ENCODE data around the gene PRDX3.
"Not testable (repeated sequence)": the region's sequence is repeated elsewhere in the genome, so short reads cannot be mapped to it uniquely, and the experiment has no call there.

PRDX3 gene

GRCh38 chr10:119165171-119166117, 13.2 kb downstream of the PRDX3 start, which contains the start of gene SFXN4:
Gene SFXN4 (minus strand): TSS chr10:119165714. CDS start chr10:119165647, 67 bp downstream.
- DNase-seq (ENCODE audit: low read depth): peak; percentile 61

GRCh38 chr10:119162452-119163092, 16.0 kb downstream of the PRDX3 start:
- DNase-seq (ENCODE audit: low read depth): no peak

GRCh38 chr10:119161680-119162451, 16.7 kb downstream of the PRDX3 start:
- no peak for DNase-seq (ENCODE audit: low read depth)

GRCh38 chr10:119159332-119159731, 19.3 kb downstream of the PRDX3 start:
- DNase-seq (ENCODE audit: low read depth): no peak

GRCh38 chr10:119153661-119154060, 25.0 kb downstream of the PRDX3 start:
- no peak for DNase-seq (ENCODE audit: low read depth)

- no peak for DNase-seq (ENCODE audit: low read depth)
Measured at GRCh38 chr10:119153041-119153440, 25.6 kb downstream of the PRDX3 start.

- not testable (repeated sequence) for DNase-seq (ENCODE audit: low read depth)
Measured at GRCh38 chr10:119151601-119152000, 27.0 kb downstream of the PRDX3 start.

- no peak for DNase-seq (ENCODE audit: low read depth)
Measured at GRCh38 chr10:119149729-119150128, 28.9 kb downstream of the PRDX3 start.

GRCh38 chr10:119149157-119149556, 29.5 kb downstream of the PRDX3 start:
- no peak for DNase-seq (ENCODE audit: low read depth)

GRCh38 chr10:119143657-119144056, 35.0 kb downstream of the PRDX3 start:
- DNase-seq (ENCODE audit: low read depth): no peak

- DNase-seq (ENCODE audit: low read depth): no peak
Measured at GRCh38 chr10:119140603-119141245, 37.9 kb downstream of the PRDX3 start.

- peak; percentile 17 for DNase-seq (ENCODE audit: low read depth)
Measured at GRCh38 chr10:119139464-119140067, 39.0 kb downstream of the PRDX3 start.

- DNase-seq (ENCODE audit: low read depth): peak; percentile 15
Measured at GRCh38 chr10:119138346-119139306, 40.0 kb downstream of the PRDX3 start.

GRCh38 chr10:119137878-119138277, 40.7 kb downstream of the PRDX3 start:
- not testable (repeated sequence) for DNase-seq (ENCODE audit: low read depth)

- DNase-seq (ENCODE audit: low read depth): peak; percentile 82
Measured at GRCh38 chr10:119136084-119136483, 42.5 kb downstream of the PRDX3 start.

GRCh38 chr10:119135513-119135881, 43.1 kb downstream of the PRDX3 start:
- DNase-seq (ENCODE audit: low read depth): peak; percentile 91

GRCh38 chr10:119133949-119134348, 44.7 kb downstream of the PRDX3 start:
- DNase-seq (ENCODE audit: low read depth): no peak

- DNase-seq (ENCODE audit: low read depth): no peak
Measured at GRCh38 chr10:119132521-119133345, 45.9 kb downstream of the PRDX3 start.

- peak; percentile 30 for DNase-seq (ENCODE audit: low read depth)
Measured at GRCh38 chr10:119131512-119132240, 46.9 kb downstream of the PRDX3 start.
